K562 (cell line): ENCODE data around the gene OCEL1. TPM values are rescaled to one million over a fixed set of nuclear protein-coding genes. Genes with fewer than 3 reads are reported as not detected.

ENCODE experiments used
- CHCHD3 ChIP-seq: fragments of 250-450 bp; sonication (Bioruptor Pico); IDR thresholded peaks from 2 replicates; pipeline ENCODE4 v2.1.2; 2022; ENCODE audit warnings: mild to moderate bottlenecking
- FOXK1 ChIP-seq: sonication (generic); formaldehyde crosslinking; IDR thresholded peaks from 2 replicates; pipeline ENCODE4 v1.8.0; 2022; ENCODE audit warnings: missing genetic modification reagents, mild to moderate bottlenecking, borderline replicate concordance
- HNRNPK ChIP-seq: fragments of 200-400 bp; formaldehyde crosslinking; IDR thresholded peaks from one replicate; pipeline ENCODE4 v1.6.1; 2018; ENCODE audit warnings: mild to moderate bottlenecking, low read depth, low read length; ENCODE audit not compliant: poor library complexity, severe bottlenecking
- KLF1 ChIP-seq: fragments of 450-650 bp; IDR thresholded peaks from 2 replicates; pipeline ENCODE4 v1.6.1; 2016; ENCODE audit warnings: missing genetic modification characterization, missing compliant biosample characterization
- MGA ChIP-seq: fragments of 450-650 bp; IDR thresholded peaks from 2 replicates; pipeline ENCODE4 v1.6.1; 2016; ENCODE audit warnings: mild to moderate bottlenecking, moderate library complexity
- NR1H2 ChIP-seq: sonication (generic); formaldehyde crosslinking; IDR thresholded peaks from 2 replicates; pipeline ENCODE4 v1.4.0; 2020; ENCODE audit warnings: mild to moderate bottlenecking, missing genetic modification reagents
- SMAD1 ChIP-seq: fragments of 150-350 bp; IDR thresholded peaks from 2 replicates; pipeline ENCODE4 v1.6.1; 2014; ENCODE audit warnings: low read length, low read depth; ENCODE audit not compliant: partially characterized antibody
- ZBTB49 ChIP-seq: sonication (generic); formaldehyde crosslinking; IDR thresholded peaks from 2 replicates; pipeline ENCODE4 v1.8.0; 2022; ENCODE audit warnings: missing genetic modification reagents, mild to moderate bottlenecking, borderline replicate concordance
- ZNF3 ChIP-seq: fragments of 250-450 bp; sonication (Bioruptor Pico); IDR thresholded peaks from 2 replicates; pipeline ENCODE4 v1.5.0; 2021; ENCODE audit warnings: mild to moderate bottlenecking, moderate library complexity
- polyA plus RNA-seq, 8 experiments: library from polyadenylated mRNA; depleted of rRNA in 4 of 8; stranded (reverse) in 5 of 8; unstranded in 3 of 8; fragments of >200 nt; fragmentation: Nextera tagmentation in 2 of 8; fragmentation: Illumina TruSeq in 1 of 8; extraction: Ambion mirVana in 2 of 8; extraction: Trizol in 1 of 8; gene quantifications; 2 replicates each; pipeline versions ENCODE4 v1.2.1 to v1.2.3, GENCODE V29; 2011 to 2014; ENCODE audit warnings: inconsistent platforms in 1 of 8, missing spikeins in 1 of 8
- total RNA-seq, 7 experiments: library from RNA; depleted of rRNA in 6 of 7; stranded (reverse); fragments of >200 nt in 6 of 7; fragmentation: Illumina TruSeq in 2 of 7; extraction: Trizol in 2 of 7; gene quantifications; 2 replicates each; pipeline versions ENCODE4 v1.2.1 to v1.2.3, GENCODE V29; 2011 to 2021; ENCODE audit warnings: low replicate concordance in 1 of 7

Gene OCEL1
- total and polyA plus RNA-seq, 9 of the 15 experiments (the other 6 are each of a cell fraction or from before 2014, with no cell fraction given) = 8.0 to 38.0 (median 12.4) TPM

- peak; percentile 92 for TF ChIP-seq MGA
- peak; percentile 61; the same call in 1 of the 2 replicates for TF ChIP-seq KLF1 (tag)
- TF ChIP-seq NR1H2 (CRISPR knock-in tag) = no peak
- TF ChIP-seq FOXK1 (CRISPR knock-in tag) = no peak
- TF ChIP-seq ZBTB49 (CRISPR knock-in tag) = no peak
- TF ChIP-seq ZNF3 (CRISPR knock-in tag) = no peak
- TF ChIP-seq CHCHD3 = no peak
- no peak for TF ChIP-seq HNRNPK
- no peak for TF ChIP-seq SMAD1
Observed at GRCh38 chr19:17226002-17226933, at the start of gene OCEL1 (continued).
